Measurements from ENCODE around the gene ITPRIP.

GRCh38 chr10:104324931-104325330, 13.3 kb downstream of the ITPRIP start:
- TF ChIP-seq MAX (IDR thresholded peaks at IDR 0.05) (no peak), TCF12 (IDR thresholded peaks at IDR 0.05; ENCODE audit: low read depth) (no peak), NFIC (IDR thresholded peaks at IDR 0.05) (no peak), TAF1 (IDR thresholded peaks at IDR 0.05; ENCODE audit: low read depth) (no peak), REST (IDR thresholded peaks at IDR 0.05; ENCODE audit: low read depth) (no peak), CEBPB (IDR thresholded peaks at IDR 0.05) (no peak), RAD21 (IDR thresholded peaks at IDR 0.05; ENCODE audit: low read depth) (no peak), TEAD4 (IDR thresholded peaks at IDR 0.05) (no peak), YY1 (IDR thresholded peaks at IDR 0.05; ENCODE audit: low read depth) (no peak), EP300 (IDR thresholded peaks at IDR 0.05; ENCODE audit: borderline replicate concordance) (no peak), USF1 (IDR thresholded peaks at IDR 0.05) (no peak), EGR1 (IDR thresholded peaks at IDR 0.05) (no peak), FOXM1 (IDR thresholded peaks at IDR 0.05; ENCODE audit: borderline replicate concordance, low read depth) (no peak)

Measured in Ishikawa (cell line).